Activated CD4-positive, alpha-beta T cell treated with anti-CD3 and anti-CD28 coated beads, Interleukin-2, amount 50 U/mL, for 4 hours (primary cell): ENCODE data around the gene KCNJ10.

Source experiments
- DNase-seq, 2 experiments: peaks; one replicate each; pipeline ENCODE4 v3.0.0-alpha.2; 2020

Gene KCNJ10

DNA sequence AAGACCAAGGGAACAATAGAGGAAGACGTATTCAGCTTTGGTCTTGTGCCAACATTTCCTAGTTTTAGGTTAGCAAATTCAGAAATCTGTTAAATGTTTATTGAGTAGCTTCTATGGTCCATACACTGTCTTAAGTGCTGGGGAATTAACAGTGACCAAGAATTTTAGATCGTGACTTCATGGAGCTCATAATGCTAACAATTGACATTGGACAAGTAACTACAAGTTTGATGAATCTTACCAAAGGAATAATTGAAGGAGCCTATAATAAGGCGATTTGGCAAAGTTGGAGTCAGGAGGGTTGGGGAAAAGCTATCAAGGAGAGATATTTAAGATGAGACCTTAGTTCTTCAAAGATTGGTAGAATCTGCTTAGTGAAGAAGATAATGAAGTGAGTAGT is 114.5 kb downstream of the KCNJ10 start:
- no peak for DNase-seq

DNA sequence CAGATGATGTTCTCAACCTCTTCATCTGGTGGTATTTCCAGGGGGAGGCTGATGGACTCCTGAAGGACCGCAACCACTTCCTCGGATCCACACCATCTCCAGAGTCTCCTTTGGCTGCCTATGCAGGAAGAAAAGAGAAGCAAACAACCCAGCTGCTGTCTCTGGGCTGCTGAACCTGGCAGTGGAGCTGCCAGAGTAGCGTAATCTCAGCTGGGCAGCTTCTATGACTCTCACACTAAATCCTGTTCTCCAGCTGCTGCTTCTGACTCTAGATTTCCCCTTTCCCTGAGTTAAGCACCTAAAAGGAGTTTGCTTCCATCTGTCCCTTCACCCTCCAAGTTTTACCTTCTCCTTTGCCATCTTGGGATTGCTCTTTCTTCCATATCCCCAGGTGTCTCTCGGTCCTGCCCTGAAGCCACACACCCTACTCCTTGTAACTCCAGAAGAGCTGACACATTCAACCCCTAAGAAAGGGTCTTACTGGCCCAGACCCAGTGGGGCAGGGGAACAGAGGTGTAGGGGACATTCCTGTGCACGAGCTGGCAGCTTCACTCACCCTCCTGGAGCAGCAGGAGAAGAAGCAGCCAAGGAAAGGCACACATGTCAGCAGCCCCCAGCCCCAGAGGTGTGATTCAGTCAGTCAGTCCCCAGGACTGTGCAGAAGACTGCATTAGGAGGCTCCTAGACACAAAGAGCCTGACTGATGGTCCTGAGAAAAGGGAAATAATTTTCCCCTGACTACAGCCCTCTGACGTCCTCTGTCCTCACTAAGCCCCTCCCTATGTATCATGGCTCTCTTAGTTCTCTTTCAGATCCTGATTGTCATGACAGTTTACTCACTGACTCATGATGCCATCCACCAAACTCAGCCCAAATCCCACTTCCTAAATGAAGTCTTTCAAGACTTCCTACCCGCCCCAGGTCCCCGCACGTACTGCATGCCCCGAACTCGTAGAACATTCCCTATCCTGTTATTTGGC is 116.1 kb downstream of the KCNJ10 start, which contains the start of gene SLAMF9:
Gene SLAMF9 (minus strand): TSS at position 702 of the 980 bp plus-strand sequence. CDS start 100 bp downstream, at position 602.
- DNase-seq: no peak

DNA sequence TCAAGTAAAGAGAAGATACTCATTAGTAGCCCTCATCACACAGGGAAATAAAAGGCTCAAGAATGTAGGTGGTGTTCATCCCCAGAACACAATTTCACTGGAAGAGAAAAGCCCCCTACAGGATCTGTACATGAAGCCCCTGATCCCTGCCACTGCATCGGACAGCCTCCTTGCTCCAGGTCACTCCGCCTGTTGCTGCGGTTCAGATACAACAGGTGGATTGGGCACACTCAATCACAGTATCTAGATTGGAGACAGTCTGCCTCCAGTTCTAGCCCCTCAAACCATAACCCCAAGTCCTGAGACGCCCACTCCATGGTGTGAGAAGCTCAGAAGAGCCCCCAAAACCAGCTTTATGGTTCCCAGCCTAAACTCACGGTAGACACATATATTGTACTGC is 117.0 kb downstream of the KCNJ10 start:
- no peak for DNase-seq

DNA sequence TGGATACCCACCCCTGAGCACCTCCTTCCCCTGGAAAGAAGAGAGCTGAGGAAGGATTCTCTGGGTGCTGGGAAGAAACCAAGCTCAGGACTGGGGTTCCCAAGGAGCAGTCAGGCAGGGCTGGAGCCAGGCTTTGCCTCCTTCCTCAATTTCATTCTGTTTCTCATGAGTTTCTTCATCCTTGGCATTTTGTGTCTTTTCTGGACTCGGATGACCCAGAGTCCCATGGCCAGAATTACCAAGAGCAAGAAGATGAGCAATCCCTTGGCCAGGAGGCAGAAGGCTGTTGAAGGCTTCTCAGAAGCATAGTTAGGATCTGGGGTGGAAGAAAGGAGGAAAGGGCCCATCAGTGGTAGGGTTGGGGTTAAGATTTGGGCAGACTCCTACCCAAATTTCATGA is 118.4 kb downstream of the KCNJ10 start:
- DNase-seq: no peak

DNA sequence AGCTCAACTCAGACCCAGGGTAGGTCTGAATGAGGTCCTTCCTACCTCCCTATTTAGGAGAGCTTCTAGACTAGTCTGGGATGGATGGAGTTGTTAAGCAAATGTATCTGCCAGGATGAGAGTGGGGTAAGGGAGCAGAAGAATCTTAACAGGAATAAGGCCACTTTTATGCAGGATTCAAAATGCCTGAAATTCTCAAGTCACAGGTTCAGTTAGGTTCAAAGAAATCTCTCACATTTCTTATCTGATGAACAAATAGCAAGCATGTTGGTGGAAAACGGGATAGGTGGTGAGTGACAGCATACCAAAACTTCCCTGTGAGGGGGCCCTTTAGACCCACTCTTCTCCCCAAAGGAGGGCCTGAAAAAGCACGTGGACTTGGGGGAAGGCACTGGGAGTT is 118.9 kb downstream of the KCNJ10 start:
- DNase-seq: no peak

DNA sequence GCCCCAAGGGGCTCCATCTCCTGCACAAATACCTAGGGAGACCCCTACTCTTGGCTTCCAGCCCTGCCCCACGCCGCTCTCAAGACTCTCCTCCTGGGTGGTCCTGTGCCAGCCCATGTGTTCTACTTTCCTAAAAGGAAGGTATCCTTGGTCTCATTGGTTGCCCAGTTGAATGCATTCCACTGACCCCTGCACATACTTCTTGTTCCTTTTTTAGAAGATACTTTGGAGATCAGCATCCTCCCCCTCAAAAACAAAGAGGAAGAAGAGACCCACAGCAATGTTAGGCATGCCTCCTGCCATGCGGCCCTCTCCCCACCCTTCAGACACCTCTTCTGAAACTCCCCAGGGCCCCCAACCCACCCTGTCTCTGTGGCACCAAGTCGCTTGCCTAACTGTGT is 120.0 kb downstream of the KCNJ10 start:
- DNase-seq: no peak

DNA sequence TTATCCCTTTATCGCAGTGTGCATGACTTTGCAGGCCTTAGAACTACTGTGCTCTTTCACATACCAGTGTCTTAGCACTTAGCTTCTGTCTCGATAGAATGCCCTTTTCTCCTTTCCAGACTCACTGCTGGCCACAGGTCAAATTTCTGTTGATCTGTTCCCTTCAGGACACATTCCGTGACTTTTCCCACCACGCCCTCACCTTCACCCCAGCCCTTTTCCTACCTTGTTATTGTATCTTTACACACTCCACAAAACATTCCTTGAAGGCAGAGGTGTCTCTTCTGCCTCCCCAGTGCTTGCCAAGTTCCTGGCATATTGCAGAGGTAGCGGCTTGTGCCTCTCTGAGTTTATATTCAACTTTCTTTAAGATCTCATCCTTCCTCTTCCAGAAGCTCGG is 120.8 kb downstream of the KCNJ10 start:
- no peak for DNase-seq
